Prostate gland (tissue), 2 donors: ENCODE results near the gene CD177.
"Not testable (repeated sequence)": the region's sequence is repeated elsewhere in the genome, so short reads cannot be mapped to it uniquely, and the experiment has no call there.

Experiments
- CTCF ChIP-seq, 4 experiments: fragments of 200-600 bp in 2 of 4; fragments of 450-650 bp in 2 of 4; sonication (generic) in 2 of 4; IDR thresholded peaks; 1 replicate in 3 of 4; 2 replicates in 1 of 4; pipeline ENCODE4 v1.5.1; 2016 to 2019; ENCODE audit warnings: antibody characterized with exemption in 4 of 4, mild to moderate bottlenecking in 2 of 4, moderate library complexity in 2 of 4
- POLR2A ChIP-seq: fragments of 450-650 bp; IDR thresholded peaks from one replicate; pipeline ENCODE4 v1.6.1; 2016; ENCODE audit warnings: antibody characterized with exemption, mild to moderate bottlenecking
- POLR2AphosphoS5 ChIP-seq: sonication (generic); formaldehyde crosslinking; IDR thresholded peaks from one replicate; pipeline ENCODE4 v1.6.1; 2017; ENCODE audit warnings: antibody characterized with exemption

DNA sequence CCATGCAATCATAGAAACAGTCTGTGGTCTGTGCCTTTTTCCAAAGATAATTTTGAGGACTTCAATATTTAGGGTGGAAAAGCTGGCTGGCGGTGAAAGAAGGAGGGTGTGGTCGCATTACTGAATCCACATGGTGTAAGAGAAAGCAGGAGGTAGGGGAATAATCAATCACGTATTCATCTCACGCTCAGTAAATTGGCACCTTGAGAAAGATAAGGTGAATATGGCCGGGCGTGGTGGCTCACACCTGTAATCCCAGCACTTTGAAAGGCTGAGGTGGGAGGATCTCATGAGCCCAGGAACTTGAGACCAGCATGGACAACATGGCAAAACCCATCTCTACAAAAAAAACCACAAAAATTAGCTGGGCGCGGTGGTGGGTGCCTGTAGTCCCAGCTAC lies 3.7 kb upstream of the CD177 start:
- TF ChIP-seq CTCF (IDR thresholded peaks at IDR 0.05); POLR2AphosphoS5; POLR2A: not testable (repeated sequence)
